Measurements from ENCODE around the gene THAP12. TPM values are rescaled to one million over a fixed set of nuclear protein-coding genes. Genes with fewer than 3 reads are reported as not detected.
"Not testable (repeated sequence)": the region's sequence is repeated elsewhere in the genome, so short reads cannot be mapped to it uniquely, and the experiment has no call there.

THAP12 gene
- total RNA-seq = 10 to 100 TPM; 53.6 to 60.9 TPM

- Mint-ChIP-seq H3K27me3 (no peaks in the 10 kb centered on the region), H3K9me3 (ENCODE audit: low read depth) (no peaks in the 10 kb centered on the region), H3K4me3 (peak within 1 kb of the TSS; percentile 82), H3K4me1 (peaks cover 56% of the 10 kb centered on the region), H3K36me3 (ENCODE audit: low read depth) (peaks cover 7% of the 10 kb centered on the region), H3K27ac (peak within 1 kb of the TSS; percentile 95)
- ATAC-seq (peak; percentile 90), DNase-seq (peak; percentile 98)
- ChIA-PET POLR2A (no interaction called here), CTCF (no interaction called here)
- intact Hi-C loops (cut with DNase I, micrococcal nuclease) = loop anchor here (1.0 to 10.0 kb wide), 14 partner anchors 10 to 1984 kb away; partner anchors contain the start of genes UVRAG (in 2 of the 2), AAMDC (in 1 of the 2), ACER3 (in 1 of the 2) and CLNS1A (in 1 of the 2)
Measured at GRCh38 chr11:76380977-76381719, at the start of gene THAP12, which contains the start of gene GVQW3. Gene THAP12 (minus strand): TSS chr11:76381132. CDS start chr11:76380836, 296 bp downstream. Gene GVQW3 (plus strand): TSS chr11:76381323. CDS start chr11:76381829, 506 bp downstream.

- no peak for ATAC-seq
- CTCF ChIA-PET = no interaction called here
- H3K27me3 Mint-ChIP-seq = peaks cover 4% of the 10 kb centered on the region
- H3K27ac Mint-ChIP-seq = no peak overlapping the region
- no peak overlapping the region for H3K4me3 Mint-ChIP-seq
- no peaks in the 10 kb centered on the region for H3K36me3 Mint-ChIP-seq (ENCODE audit: low read depth)
- no peak for DNase-seq
- intact Hi-C loops (cut with DNase I, micrococcal nuclease) = no loop called here
- no peaks in the 10 kb centered on the region for H3K9me3 Mint-ChIP-seq (ENCODE audit: low read depth)
- POLR2A ChIA-PET = no interaction called here
- H3K4me1 Mint-ChIP-seq = peaks cover 12% of the 10 kb centered on the region
Measured at GRCh38 chr11:76426660-76427059, 45.7 kb upstream of the THAP12 start.

- intact Hi-C loops (cut with DNase I, micrococcal nuclease) = no loop called here
- ChIA-PET CTCF (interaction anchor here (0.8 to 1.3 kb wide), 2 partner anchors 16 to 415 kb away, joined by 3 to 6 read pairs; no protein-coding TSS in a partner anchor), POLR2A (no interaction called here)
- Mint-ChIP-seq H3K27ac (no peak overlapping the region), H3K4me1 (peaks cover 12% of the 10 kb centered on the region), H3K36me3 (ENCODE audit: low read depth) (no peaks in the 10 kb centered on the region), H3K27me3 (peaks cover 4% of the 10 kb centered on the region), H3K4me3 (no peak overlapping the region), H3K9me3 (ENCODE audit: low read depth) (no peaks in the 10 kb centered on the region)
- ATAC-seq (peak; percentile 56), DNase-seq (no peak)
Measured at GRCh38 chr11:76424891-76425290, 44.0 kb upstream of the THAP12 start.

- ChIA-PET CTCF (interaction anchor here (1.3 kb wide), 1 partner anchor 17 kb away, joined by 6 read pairs; no protein-coding TSS in a partner anchor), POLR2A (no interaction called here)
- Mint-ChIP-seq H3K4me3 (no peak overlapping the region), H3K4me1 (peaks cover 12% of the 10 kb centered on the region), H3K36me3 (ENCODE audit: low read depth) (no peaks in the 10 kb centered on the region), H3K9me3 (ENCODE audit: low read depth) (no peaks in the 10 kb centered on the region), H3K27me3 (peaks cover 5% of the 10 kb centered on the region), H3K27ac (no peak overlapping the region)
- DNase-seq (peak; percentile 44), ATAC-seq (peak; percentile 94)
- intact Hi-C loops (cut with DNase I, micrococcal nuclease) = no loop called here
Measured at GRCh38 chr11:76424379-76424778, 43.4 kb upstream of the THAP12 start.

- POLR2A ChIA-PET = no interaction called here
- Mint-ChIP-seq H3K9me3 (ENCODE audit: low read depth) (no peaks in the 10 kb centered on the region), H3K4me1 (peaks cover 10% of the 10 kb centered on the region), H3K4me3 (no peak overlapping the region), H3K27me3 (peaks cover 12% of the 10 kb centered on the region), H3K36me3 (ENCODE audit: low read depth) (no peaks in the 10 kb centered on the region), H3K27ac (no peak overlapping the region)
- intact Hi-C loops (cut with DNase I, micrococcal nuclease) = no loop called here
- no peak for ATAC-seq
- CTCF ChIA-PET = interaction anchor here (0.6 to 1.6 kb wide), 7 partner anchors 9 to 265 kb away, joined by 3 to 5 read pairs (median 3); no protein-coding TSS in a partner anchor
- DNase-seq = peak; percentile 22
Measured at GRCh38 chr11:76419896-76420295, 39.0 kb upstream of the THAP12 start.

GRCh38 chr11:76415073-76415472 is 34.1 kb upstream of the THAP12 start:
- H3K4me3 Mint-ChIP-seq = no peak overlapping the region
- ATAC-seq (no peak), DNase-seq (peak; percentile 28)
- CTCF ChIA-PET = no interaction called here
- POLR2A ChIA-PET = no interaction called here
- H3K9me3 Mint-ChIP-seq (ENCODE audit: low read depth) = no peaks in the 10 kb centered on the region
- no peak overlapping the region for H3K27ac Mint-ChIP-seq
- H3K36me3 Mint-ChIP-seq (ENCODE audit: low read depth) = no peaks in the 10 kb centered on the region
- intact Hi-C loops (cut with DNase I, micrococcal nuclease) = no loop called here
- no peaks in the 10 kb centered on the region for H3K4me1 Mint-ChIP-seq
- peaks cover 14% of the 10 kb centered on the region for H3K27me3 Mint-ChIP-seq

GRCh38 chr11:76410851-76411357 is 30.0 kb upstream of the THAP12 start:
- DNase-seq (no peak), ATAC-seq (no peak)
- Mint-ChIP-seq H3K4me3 (no peak overlapping the region), H3K4me1 (no peaks in the 10 kb centered on the region), H3K27ac (no peak overlapping the region), H3K36me3 (ENCODE audit: low read depth) (no peaks in the 10 kb centered on the region), H3K9me3 (ENCODE audit: low read depth) (no peaks in the 10 kb centered on the region), H3K27me3 (peaks cover 5% of the 10 kb centered on the region)
- CTCF ChIA-PET = interaction anchor here (1.8 kb wide), 1 partner anchor 12 kb away, joined by 5 read pairs; no protein-coding TSS in a partner anchor
- intact Hi-C loops (cut with DNase I, micrococcal nuclease) = no loop called here
- POLR2A ChIA-PET = no interaction called here

GRCh38 chr11:76408171-76408965 is 27.4 kb upstream of the THAP12 start:
- intact Hi-C loops (cut with DNase I, micrococcal nuclease) = no loop called here
- no peak for DNase-seq
- Mint-ChIP-seq H3K27me3 (no peaks in the 10 kb centered on the region), H3K36me3 (ENCODE audit: low read depth) (no peaks in the 10 kb centered on the region), H3K4me1 (no peaks in the 10 kb centered on the region), H3K4me3 (no peak overlapping the region), H3K27ac (no peak overlapping the region), H3K9me3 (ENCODE audit: low read depth) (no peaks in the 10 kb centered on the region)
- POLR2A ChIA-PET = no interaction called here
- CTCF ChIA-PET = interaction anchor here (0.6 kb wide), 1 partner anchor 911 kb away, joined by 3 read pairs; no protein-coding TSS in a partner anchor
- no peak for ATAC-seq

GRCh38 chr11:76406359-76406758 is 25.4 kb upstream of the THAP12 start:
- Mint-ChIP-seq H3K4me1 (no peaks in the 10 kb centered on the region), H3K9me3 (ENCODE audit: low read depth) (no peaks in the 10 kb centered on the region), H3K27me3 (no peaks in the 10 kb centered on the region), H3K4me3 (no peak overlapping the region), H3K27ac (no peak overlapping the region), H3K36me3 (ENCODE audit: low read depth) (no peaks in the 10 kb centered on the region)
- intact Hi-C loops (cut with DNase I, micrococcal nuclease) = no loop called here
- no peak for ATAC-seq
- no peak for DNase-seq
- ChIA-PET POLR2A (no interaction called here), CTCF (no interaction called here)

GRCh38 chr11:76401484-76401883 is 20.6 kb upstream of the THAP12 start:
- CTCF ChIA-PET; H3K4me3 Mint-ChIP-seq; intact Hi-C loops (cut with DNase I, micrococcal nuclease); H3K27me3 Mint-ChIP-seq; H3K9me3 Mint-ChIP-seq (ENCODE audit: low read depth); H3K27ac Mint-ChIP-seq; H3K36me3 Mint-ChIP-seq (ENCODE audit: low read depth); DNase-seq; H3K4me1 Mint-ChIP-seq; ATAC-seq: not testable (repeated sequence)
- POLR2A ChIA-PET = interaction anchor here (0.7 kb wide), 1 partner anchor 208 kb away, joined by 4 read pairs; no protein-coding TSS in a partner anchor

GRCh38 chr11:76400967-76401366 is 20.0 kb upstream of the THAP12 start:
- Mint-ChIP-seq H3K9me3 (ENCODE audit: low read depth) (no peaks in the 10 kb centered on the region), H3K27ac (no peak overlapping the region), H3K4me1 (no peaks in the 10 kb centered on the region), H3K4me3 (no peak overlapping the region), H3K36me3 (ENCODE audit: low read depth) (no peaks in the 10 kb centered on the region), H3K27me3 (no peaks in the 10 kb centered on the region)
- DNase-seq (no peak), ATAC-seq (no peak)
- intact Hi-C loops (cut with DNase I, micrococcal nuclease) = no loop called here
- ChIA-PET CTCF (no interaction called here), POLR2A (interaction anchor here (0.7 kb wide), 1 partner anchor 207 kb away, joined by 4 read pairs; no protein-coding TSS in a partner anchor)

Data from activated CD4-positive, alpha-beta T cell treated with anti-CD3 and anti-CD28 coated beads for 36 hours (primary cell).